K562 treated with DMSO at 1 percent for 4 hours (cell line): ENCODE results near the gene CNIH2. TPM values are rescaled to one million over a fixed set of nuclear protein-coding genes. Genes with fewer than 3 reads are reported as not detected.

Source experiments
- total RNA-seq: library from RNA; unstranded; fragments of 300-600 nt; gene quantifications from 2 replicates; pipeline ENCODE4 v1.2.3, GENCODE V29; 2022; ENCODE audit not compliant: insufficient read depth

Gene CNIH2
- 0.52 TPM in 1 of 2 replicates, not detected in the other for total RNA-seq

GRCh38 chr11:66277471-66278362 lies at the start of gene CNIH2:
Gene CNIH2 (plus strand): TSS chr11:66278175. CDS start chr11:66278457, 282 bp downstream.

GRCh38 chr11:66268244-66268951 lies 9.6 kb upstream of the CNIH2 start, which contains the start of gene RAB1B:
Gene RAB1B (plus strand): TSS chr11:66268639. CDS start chr11:66268680, 41 bp downstream.

GRCh38 chr11:66288671-66289547 lies 10.9 kb downstream of the CNIH2 start, which contains the start of gene YIF1A:
Gene YIF1A (minus strand): TSS chr11:66289143. CDS start chr11:66288985, 158 bp downstream.

GRCh38 chr11:66291706-66292542 lies 13.9 kb downstream of the CNIH2 start, which contains the start of gene TMEM151A:
Gene TMEM151A (plus strand): TSS chr11:66291894. CDS start chr11:66292014, 120 bp downstream.

GRCh38 chr11:66316849-66317251 lies 38.9 kb downstream of the CNIH2 start, which contains the start of gene CD248:
Gene CD248 (minus strand): TSS chr11:66317044. CDS start chr11:66317027, 17 bp downstream.

Other genes with a start within 250 kb of the CNIH2 start
- not detected in 2 replicates for gene GAL3ST3, start 229.0 kb upstream of the CNIH2 start, total RNA-seq
- gene SF3B2, start 225.8 kb upstream of the CNIH2 start, total RNA-seq = 197 and 236 TPM in 2 replicates
- gene PACS1, start 207.9 kb upstream of the CNIH2 start, total RNA-seq = 26.7 and 27.9 TPM in 2 replicates
- gene KLC2, start 20.5 kb upstream of the CNIH2 start, total RNA-seq = 33.3 and 34.0 TPM in 2 replicates
- gene RAB1B, start 9.5 kb upstream of the CNIH2 start, total RNA-seq = 156 and 172 TPM in 2 replicates
- 111 and 122 TPM in 2 replicates for gene YIF1A, start 11.0 kb downstream of the CNIH2 start, total RNA-seq
- not detected in 2 replicates for gene TMEM151A, start 13.7 kb downstream of the CNIH2 start, total RNA-seq
- not detected in 2 replicates for gene CD248, start 38.9 kb downstream of the CNIH2 start, total RNA-seq
- 0.90 and 1.9 TPM in 2 replicates for gene RIN1, start 58.3 kb downstream of the CNIH2 start, total RNA-seq
- gene BRMS1, start 66.9 kb downstream of the CNIH2 start, total RNA-seq = 44.5 and 51.4 TPM in 2 replicates
- gene B4GAT1, start 69.5 kb downstream of the CNIH2 start, total RNA-seq = 23.2 and 25.5 TPM in 2 replicates
- 5.8 and 11.3 TPM in 2 replicates for gene SLC29A2, start 93.6 kb downstream of the CNIH2 start, total RNA-seq
- not detected in 2 replicates for gene NPAS4, start 142.9 kb downstream of the CNIH2 start, total RNA-seq
- 51.8 and 54.1 TPM in 2 replicates for gene MRPL11, start 160.7 kb downstream of the CNIH2 start, total RNA-seq
- 3.5 and 4.1 TPM in 2 replicates for gene PELI3, start 188.7 kb downstream of the CNIH2 start, total RNA-seq
- gene DPP3, start 202.3 kb downstream of the CNIH2 start, total RNA-seq = 35.2 and 38.6 TPM in 2 replicates
- 8.4 and 10.2 TPM in 2 replicates for gene BBS1, start 232.5 kb downstream of the CNIH2 start, total RNA-seq